NCI-H345 (cell line): ENCODE data around the gene GJC2.
A peak's percentile ranks its signal among the peaks of the same experiment; 100 is the strongest.

Experiments
- DNase-seq: peaks from one replicate; lab custom pipeline; 2025; lab: John Stamatoyannopoulos, UW

GJC2 gene

DNA sequence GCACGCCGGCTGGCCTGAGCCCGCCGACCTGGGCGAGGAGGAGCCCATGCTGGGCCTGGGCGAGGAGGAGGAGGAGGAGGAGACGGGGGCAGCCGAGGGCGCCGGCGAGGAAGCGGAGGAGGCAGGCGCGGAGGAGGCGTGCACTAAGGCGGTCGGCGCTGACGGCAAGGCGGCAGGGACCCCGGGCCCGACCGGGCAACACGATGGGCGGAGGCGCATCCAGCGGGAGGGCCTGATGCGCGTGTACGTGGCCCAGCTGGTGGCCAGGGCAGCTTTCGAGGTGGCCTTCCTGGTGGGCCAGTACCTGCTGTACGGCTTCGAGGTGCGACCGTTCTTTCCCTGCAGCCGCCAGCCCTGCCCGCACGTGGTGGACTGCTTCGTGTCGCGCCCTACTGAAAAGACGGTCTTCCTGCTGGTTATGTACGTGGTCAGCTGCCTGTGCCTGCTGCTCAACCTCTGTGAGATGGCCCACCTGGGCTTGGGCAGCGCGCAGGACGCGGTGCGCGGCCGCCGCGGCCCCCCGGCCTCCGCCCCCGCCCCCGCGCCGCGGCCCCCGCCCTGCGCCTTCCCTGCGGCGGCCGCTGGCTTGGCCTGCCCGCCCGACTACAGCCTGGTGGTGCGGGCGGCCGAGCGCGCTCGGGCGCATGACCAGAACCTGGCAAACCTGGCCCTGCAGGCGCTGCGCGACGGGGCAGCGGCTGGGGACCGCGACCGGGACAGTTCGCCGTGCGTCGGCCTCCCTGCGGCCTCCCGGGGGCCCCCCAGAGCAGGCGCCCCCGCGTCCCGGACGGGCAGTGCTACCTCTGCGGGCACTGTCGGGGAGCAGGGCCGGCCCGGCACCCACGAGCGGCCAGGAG is 8.6 kb downstream of the GJC2 start:
- no peak for DNase-seq

DNA sequence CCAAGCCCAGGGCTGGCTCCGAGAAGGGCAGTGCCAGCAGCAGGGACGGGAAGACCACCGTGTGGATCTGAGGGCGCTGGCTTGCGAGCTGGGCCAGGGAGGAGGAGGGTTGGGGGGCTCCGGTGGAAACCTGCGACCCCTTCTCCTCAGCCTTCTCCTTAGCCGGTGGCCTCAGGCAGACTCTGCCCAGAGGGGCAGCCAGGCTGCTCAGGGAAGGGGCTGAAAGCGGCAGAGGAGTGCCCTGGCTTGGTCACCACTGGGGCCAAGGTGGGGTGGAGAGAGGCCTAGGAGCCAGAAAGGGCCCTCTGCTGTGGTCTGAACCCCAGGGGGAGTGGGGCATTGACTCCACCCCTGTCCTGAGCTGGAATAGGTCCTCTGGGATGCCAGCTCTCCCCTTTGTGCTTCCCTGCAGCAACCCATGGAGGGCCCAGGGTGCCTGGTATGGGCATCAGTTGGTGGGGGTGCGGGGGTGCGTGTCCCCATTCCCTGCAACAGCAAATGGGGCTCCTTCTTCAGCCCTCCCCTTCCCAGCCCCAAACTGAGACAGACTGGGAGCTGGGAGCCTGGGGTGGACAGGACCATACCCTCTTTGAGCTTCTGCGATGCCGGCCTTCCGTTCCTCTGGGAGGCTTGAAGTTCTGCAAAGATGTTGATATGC is 9.4 kb downstream of the GJC2 start:
- DNase-seq: no peak

DNA sequence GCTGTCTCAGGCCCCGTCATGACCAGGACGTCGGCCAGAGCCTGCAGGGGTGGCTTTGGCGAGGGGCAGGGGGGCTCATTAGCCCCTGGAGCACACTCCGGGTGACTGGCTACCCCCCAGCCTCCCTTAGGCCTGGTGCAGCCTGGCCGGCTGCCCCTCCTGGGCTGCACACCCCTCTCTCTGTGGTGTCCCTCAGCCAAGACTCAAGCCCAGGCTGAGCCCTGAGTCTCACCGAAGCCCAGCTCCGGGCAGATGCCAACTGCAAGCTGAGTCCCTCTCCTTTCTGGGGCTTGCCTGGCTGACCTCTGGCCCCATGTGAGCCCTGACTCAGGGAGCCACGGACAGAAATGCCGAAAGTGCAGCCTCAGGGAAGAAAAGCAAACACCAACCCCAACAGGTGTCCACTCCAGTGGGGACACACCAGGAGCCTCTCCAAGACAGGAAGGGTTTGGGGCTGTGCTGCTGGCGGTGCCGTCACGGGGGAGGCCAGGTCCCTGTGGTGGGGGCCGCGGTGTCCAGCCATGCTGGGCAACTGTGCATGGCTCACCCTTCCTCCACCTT is 10.6 kb downstream of the GJC2 start:
- no peak for DNase-seq

DNA sequence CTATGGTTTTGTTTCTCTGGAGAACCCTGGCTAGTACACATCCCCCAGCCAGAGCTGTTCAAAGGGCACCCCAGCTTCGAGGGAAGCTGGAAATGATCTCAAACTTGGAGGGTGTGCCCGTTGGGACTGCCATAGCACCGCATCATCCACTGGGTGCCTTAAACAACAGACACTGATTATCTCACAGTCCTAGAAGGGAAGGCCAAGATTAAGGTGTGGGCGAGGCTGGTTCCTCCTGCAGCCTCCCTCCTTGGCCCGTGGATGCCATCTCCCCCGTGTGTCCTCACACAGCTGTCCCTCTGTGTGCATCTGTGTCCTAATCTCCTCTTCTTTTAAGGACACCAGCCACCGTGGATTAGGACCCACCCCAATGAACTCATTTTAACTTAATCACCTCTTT is 11.6 kb downstream of the GJC2 start:
- no peak for DNase-seq

DNA sequence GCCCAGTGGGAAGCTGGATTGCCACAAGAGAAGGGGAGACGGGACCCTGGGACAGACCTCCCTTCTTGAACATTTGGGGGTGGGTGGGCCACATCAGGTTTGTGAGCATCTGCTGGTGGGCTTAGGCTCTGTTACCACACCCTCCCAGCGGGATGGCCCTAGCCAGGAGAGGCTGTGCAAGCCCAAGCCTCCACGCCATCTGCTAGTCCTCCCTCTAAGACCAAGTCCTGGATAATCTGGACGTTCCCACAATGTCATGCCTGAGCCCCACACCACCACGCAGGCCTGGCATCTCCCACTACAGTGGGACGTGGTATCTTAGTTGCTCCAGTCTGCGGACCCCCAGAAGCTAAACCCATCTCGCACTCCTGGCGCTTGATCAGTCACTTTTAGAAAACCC is 12.1 kb downstream of the GJC2 start:
- no peak for DNase-seq

DNA sequence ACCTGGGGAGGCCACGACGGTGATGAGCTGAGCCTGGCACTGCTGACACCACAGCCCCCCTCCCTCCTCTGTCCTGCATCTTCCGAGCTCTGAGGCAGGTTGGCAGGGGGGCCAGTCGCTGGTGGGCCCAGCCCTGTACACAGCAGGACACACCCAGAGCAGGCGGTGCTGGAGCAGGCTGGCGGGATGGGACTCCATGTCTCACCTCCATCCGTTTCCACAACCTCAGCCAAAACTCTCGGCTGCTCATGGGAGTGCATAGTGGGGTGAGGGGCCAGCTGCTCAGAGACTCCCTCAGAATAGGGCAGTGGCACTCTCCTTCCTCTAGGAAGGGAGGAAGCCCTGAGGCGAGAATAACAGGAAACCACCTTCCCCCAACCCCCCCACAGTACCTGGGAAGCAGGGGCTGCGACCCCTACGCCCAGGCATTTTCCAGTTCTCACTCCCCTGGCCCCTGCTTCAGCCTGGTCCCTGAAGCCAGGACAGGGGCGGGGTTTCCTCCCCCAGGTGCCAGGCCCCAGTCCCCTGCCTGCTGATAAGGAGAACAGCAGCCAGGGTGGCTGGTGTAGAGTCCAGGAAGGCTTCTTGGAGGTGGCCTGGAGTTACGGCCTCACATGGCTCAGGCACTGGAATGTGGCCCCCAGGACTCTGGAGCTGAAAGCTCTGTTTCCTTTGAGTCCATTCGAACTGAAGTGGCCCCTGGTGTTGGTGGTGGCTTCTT is 12.7 kb downstream of the GJC2 start:
- DNase-seq: no peak

DNA sequence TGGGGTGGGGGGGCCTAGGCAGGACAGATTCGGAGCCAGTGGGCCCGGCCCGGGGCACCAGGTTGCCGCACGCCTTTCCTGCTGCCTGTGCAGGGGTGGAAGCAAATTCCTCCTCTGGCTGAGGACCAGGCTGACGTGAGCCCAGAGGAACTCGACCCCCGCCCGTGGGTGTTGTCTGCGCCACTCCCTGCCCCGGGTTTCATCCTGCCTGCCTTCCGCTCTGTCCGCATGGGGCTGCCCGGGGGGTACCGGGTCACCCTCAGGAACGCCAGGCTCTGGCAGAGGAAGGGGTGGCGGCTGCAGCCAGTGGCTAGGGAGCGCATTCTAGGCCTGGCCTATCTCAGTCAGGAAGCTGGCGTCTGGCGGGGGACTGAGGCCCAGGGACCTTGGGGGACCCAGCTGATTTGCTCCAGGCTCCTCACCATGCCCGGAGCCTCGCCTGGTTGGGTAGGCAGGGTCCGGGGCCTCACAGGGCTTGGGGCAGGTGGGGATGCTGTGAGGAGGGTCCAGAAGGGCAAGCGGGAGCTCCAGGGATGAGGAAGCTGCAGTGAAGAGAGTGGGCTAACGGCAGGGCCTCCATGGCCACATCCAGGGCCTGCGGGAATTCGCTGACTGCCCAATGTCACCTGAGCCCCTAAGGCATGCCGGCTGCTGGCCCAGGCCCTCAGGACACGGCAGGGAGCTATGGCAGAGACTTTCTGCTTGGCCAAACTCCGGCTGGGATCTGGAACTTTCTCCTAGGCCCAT is 13.4 kb downstream of the GJC2 start:
- DNase-seq: no peak

DNA sequence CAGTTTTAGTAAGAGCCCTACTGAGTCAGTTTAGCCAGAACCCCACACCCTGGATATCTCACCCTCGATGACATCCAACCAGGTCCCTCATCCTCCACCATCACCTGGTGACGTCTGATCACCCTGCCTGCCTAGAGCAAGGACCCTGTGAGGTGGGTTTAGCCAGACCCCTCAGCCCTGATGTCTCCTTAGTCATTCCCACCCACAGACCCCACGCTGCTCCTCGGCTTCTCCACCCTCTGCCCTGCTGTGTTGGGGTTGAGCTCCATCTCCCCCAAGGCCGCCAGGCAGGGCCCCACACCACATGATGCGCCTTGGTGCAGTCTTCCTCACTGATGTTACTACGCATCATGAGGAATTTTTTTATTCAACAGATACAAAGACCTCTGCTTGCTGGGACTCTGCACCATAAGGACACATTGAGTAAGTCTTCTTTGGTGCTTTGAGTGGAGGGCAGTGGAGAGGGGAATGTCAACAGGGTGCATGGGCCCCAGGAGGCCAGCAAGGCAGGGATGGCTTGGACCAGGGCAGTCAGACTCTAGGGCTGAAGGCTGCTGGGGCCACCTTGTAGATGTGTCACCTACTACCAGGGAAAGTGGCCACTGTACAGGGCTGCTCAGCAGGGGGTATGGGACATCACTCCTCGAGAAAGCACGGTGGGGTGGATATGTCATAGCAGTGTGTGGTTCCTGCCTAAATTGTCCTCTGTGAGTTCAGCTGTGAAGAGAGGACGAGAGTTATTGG is 14.2 kb downstream of the GJC2 start:
- no peak for DNase-seq

DNA sequence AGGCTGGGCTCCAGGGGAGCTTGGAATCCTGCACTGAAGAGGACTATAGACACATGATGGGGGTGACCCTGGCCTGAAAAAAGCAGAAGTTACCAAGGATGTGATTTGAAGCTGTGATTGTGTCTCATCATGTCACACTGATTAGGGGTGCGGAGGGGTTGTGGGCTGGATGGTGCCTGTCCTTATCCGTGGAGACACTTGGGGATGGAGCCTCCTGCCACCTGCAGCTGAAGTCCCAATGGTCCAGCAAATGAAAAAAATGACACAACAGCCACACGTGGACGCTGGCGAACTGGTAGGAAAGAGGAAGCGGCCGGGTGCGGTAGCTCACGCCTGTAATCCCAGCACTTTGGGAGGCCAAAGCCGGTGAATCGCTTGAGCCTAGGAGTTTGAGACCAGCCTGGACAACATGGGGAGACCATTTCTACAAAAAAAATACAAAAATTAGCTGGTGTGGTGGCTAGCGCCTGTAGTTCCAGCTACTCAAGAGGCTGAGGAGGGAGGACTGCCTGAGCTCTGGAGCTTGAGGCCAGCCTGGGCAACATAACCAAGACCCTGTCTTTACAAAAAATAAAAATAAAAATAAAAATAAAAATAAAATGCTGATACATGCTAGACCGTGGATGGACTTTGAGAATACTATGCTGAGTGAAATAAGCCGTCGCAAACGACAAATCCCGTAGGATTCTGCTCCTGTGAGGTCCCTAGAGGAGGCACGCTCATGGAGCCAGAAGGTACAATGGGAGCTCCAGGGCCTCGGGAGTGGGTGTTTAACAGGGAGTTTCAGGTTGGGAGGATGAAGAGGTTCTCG is 15.0 kb downstream of the GJC2 start:
- DNase-seq: no peak

DNA sequence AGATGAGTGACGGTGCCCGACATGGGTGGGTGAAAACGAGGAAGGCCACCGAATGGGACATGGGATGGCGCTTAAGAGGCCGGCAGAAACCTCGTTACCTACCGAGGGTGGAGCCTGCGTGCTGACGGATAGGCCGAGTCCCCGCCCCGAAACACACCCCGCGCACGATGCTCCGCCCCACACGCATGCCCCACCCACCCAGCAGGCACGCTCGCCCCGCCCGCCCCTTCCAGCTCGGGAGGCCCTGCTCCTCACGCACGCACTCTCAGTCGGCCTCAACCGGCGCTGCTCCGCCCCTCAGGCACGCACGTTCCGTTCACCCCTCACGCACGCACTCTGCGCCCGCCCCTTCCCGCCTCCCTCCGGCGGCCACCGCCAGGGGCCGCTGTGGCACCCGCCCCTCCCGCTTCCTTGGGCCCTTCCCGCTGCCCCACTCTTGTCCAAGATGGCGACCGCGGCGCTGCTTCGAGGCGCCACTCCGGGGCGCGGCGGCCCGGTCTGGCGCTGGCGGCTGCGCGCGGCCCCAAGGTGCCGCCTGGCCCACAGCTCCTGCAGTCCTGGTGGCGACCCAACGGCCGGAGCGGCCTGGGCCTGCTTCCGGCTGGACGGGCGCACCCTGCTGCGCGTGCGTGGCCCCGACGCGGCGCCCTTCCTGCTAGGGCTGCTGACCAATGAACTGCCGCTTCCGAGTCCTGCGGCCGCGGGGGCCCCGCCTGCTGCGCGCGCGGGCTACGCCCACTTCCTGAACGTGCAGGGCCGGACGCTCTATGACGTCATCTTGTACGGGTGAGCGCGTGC is 15.8 kb downstream of the GJC2 start, which contains the start of gene IBA57:
Gene IBA57, plus strand, starts transcription at position 433 of the 798 bp plus-strand sequence. Its CDS starts 13 bp downstream, at position 446.
- peak; percentile 99 for DNase-seq

DNA sequence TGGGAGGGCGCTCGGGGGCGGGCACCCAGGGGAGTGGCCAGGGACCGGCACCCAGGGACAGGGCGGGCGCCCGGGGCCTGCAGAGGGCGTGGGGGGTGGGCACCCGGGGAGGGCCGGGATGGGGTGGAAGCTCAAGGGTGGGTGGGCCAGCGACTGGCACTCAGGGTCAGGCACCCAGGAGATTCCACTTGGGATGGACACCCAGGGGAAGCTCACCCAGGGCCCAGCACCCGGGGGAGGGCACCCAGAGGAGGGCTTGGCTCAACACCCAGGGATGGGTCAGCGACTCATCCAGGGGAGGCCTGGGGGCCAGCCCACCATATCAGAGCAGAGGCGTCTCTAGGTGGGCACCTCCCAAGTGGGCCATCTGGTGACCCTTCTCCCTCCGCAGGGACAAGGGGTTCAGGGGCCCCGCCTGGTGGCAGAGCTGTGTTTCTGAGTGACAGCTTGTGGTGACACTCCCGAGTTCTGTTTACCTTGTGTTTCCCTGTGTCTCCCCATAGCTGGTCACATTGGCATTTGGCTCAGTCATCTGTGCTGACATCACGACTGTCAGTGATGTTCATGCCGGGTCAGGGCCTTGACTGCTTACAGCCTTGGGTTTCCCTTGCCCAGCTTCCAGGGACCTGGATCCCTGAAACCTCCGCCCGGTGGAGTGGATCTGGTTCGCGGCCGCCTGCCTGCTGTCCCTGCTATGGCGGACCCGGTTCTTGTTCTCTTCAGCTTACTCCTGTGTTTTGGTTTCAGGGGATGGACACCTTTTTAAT is 16.6 kb downstream of the GJC2 start:
- peak; percentile 55 for DNase-seq

DNA sequence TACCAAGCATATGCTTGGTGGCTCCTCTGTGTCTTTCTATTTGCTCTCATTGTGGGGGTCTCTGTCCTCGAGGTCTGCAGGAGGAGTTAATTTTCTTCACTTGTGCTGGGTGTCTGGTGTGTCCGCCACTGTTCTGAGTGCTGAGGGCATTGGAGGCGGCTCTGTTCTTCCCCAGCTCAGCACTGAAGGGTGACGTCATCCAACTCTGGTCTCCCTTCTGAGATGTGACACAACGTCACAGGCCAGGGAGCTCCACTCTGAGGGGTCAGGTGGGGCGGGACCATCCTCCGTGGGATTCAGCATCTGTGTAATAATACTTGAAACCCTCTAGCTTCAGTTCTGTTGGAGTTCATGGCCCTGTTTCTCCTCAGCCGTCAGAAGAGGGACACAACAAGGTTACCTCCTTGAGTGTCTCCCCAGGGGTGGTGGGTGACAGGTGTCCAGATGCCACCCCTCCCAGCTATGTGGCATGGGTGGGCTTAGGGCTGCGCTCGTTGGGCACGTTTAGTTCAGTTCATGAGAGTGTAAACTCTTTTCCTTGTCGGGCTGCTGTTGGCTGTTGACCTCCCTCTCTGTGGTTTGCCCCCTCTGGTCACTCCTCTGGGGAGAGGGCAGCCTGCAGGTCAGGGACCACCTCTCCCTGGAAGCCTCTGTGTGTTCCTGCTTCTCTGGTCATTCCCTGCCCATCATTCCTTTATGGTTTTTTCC is 19.0 kb downstream of the GJC2 start:
- DNase-seq: no peak

DNA sequence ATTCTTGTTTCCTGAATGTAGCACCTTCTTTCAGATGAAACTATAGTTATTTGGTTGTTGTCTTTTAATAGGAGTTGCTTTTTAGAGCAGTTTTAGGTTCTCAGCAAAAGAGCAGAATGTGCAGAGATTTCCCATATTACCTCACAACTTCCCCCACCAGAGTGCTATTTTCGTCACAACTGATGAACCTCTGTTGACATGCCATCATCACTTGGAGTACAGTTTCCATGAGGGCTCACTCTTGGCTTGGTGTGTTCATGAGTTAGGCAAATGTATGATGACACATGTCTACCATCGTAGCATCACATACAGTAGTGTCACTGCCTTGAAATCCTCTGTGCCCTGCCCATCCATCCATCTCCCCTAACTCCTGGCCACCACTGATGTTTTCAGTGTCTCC is 19.6 kb downstream of the GJC2 start:
- DNase-seq: no peak

DNA sequence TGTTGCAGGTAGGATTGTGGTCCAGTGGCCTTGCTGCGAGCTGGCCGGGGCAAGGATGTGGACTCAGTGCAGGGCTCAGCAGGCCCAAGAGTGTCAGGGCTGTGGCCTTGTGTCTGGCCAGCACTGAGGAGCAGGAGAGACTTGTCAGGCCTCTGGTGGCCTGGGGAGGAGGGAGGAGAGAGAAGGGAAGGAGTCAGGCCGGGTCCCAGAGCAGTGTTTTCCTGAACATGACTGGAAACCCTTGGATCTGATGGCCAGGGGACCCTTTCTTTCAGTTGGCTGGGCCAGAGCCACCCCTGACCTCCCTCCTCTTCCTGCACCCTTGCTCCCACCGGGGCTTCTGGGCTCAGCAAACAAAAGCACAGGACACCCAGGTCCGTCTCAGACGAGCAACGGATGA is 20.9 kb downstream of the GJC2 start:
- DNase-seq: no peak

DNA sequence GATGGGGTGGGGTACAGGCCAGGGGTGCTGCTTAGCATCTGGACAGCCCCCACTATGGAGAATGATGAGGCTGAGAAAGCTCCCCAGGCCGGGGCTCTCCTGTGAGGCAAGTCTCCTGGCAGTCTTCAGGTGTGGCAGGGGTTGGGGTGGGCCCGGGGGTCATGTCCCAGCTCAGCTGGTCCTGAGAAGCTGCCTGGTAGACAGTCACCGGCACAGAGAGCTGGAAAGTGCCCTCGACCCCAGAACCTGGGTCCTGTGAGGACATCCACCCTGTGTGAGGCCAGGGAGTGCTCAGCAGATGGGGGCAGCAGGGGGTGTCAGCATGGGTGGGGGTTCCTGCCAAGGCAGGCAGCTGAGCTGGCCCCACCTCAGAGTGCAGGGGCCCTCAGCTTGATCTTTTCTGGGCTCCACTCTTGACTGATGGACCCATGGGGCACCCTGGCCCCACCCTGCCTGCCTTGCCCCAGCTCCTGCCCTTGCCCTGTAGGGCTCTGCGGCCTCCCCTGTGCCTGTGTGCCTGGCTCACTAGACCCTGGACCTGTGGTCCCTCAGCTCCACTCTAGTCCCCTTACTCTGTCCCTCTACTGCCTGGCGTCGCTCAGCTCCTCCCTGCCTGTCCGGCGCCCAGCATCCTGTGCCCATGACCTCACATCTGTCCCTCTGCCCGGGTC is 21.6 kb downstream of the GJC2 start:
- no peak for DNase-seq

DNA sequence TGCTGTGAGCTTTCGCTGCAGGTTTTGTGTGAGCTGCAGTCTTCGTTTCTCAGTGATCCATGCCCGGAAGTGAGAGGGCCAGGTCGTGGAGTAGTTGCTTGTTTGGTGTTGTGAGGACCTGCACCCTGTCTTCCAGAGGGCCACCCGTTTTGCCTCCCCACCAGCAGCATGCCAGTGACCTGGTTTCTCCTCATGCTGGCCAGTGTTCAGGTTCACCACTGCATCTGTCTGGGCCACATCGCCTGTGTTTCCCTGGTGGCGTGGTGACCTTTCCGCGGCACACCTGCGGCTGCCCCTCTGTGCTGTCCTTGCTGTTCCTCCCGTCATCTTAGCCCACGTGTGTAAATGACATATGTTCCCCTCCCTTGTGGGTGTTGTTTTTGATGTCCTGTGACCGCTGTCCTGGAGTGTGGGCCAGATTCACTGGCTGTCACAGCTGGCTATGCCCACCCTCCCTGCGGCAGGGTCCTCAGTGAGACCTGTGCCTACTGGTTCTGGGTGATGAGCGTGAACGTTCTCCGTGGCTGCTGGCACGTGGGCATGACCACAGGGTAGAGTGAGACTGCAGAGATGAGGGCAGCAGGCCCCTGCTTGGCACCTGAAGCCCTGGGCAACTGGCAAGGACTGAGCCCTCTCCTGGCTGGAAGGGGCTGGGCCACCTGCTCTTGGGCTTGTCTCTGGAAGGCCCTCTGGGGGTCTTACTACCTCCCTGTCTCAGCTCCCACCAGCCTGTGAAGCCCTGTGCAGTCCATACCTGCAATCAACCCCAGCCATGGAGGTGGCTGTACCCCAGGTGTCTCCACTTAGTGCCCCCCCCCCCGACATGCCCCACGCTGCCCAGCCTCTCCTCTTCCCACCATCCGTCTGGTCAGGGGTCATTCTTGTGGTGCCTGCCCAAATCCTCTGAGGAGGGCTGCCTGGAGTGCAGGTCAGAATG is 23.1 kb downstream of the GJC2 start:
- no peak for DNase-seq
